ENCODE data around the gene DNAL1.

GRCh38 chr14:73662487-73662943, 17.7 kb downstream of the DNAL1 start:
- TF ChIP-seq CTCF (IDR thresholded peaks at IDR 0.05) (peak in 1 of 6 experiments; percentile 5), EP300 (IDR thresholded peaks at IDR 0.05) (no peak)
